Caco-2 (cell line): ENCODE data around the gene SIGMAR1. TPM values are rescaled to one million over a fixed set of nuclear protein-coding genes. Genes with fewer than 3 reads are reported as not detected.

Source experiments
- BruUV-seq: library from RNA; stranded (reverse); fragments of 400-500 nt; replicated peaks from 2 replicates; lab custom pipeline; 2021; lab: Mats Ljungman, UMichigan
- CTCF ChIA-PET: fragments of 300-600 bp; sonication (Branson Sonifier 250); formaldehyde crosslinking; loops from one replicate; lab custom pipeline; 2022; ENCODE audit warnings: antibody characterized with exemption; lab: Charles Lee
- POLR2A ChIA-PET: fragments of 300-600 bp; sonication (Branson Sonifier 250); formaldehyde crosslinking; loops from one replicate; lab custom pipeline; 2022; ENCODE audit warnings: antibody characterized with exemption; lab: Charles Lee
- DNase-seq, 2 experiments: peaks; one replicate each; pipeline versions ENCODE4 v3.0.0 to v3.0.0-alpha.2; 2020 to 2022
- H3K27me3 ChIP-seq: replicated peaks from 2 replicates; pipeline ENCODE4 v1.6.0; 2011; ENCODE audit warnings: low read length; ENCODE audit not compliant: control insufficient read depth, insufficient read depth
- H3K36me3 ChIP-seq: 2 replicates; pipeline ENCODE4 v1.5.1; 2011; ENCODE audit warnings: low read length; ENCODE audit not compliant: control insufficient read depth, insufficient read depth
- H3K4me1 ChIP-seq: fragments of 250-450 bp; sonication (Bioruptor Pico); 2 replicates; pipeline ENCODE4 v1.5.1; 2020; ENCODE audit warnings: mild to moderate bottlenecking
- H3K4me3 ChIP-seq: 2 replicates; pipeline ENCODE4 v1.5.1; 2011; ENCODE audit warnings: low read depth, mild to moderate bottlenecking, control low read depth, low read length
- H3K9me3 ChIP-seq: fragments of 250-450 bp; sonication (Bioruptor Pico); 2 replicates; pipeline ENCODE4 v1.5.1; 2020; ENCODE audit warnings: mild to moderate bottlenecking, moderate library complexity
- H3K27ac Mint-ChIP-seq: one replicate; pipeline ENCODE4 v1.8.0; 2022; ENCODE audit warnings: mixed read lengths; ENCODE audit not compliant: unreplicated experiment
- H3K27me3 Mint-ChIP-seq: one replicate; pipeline ENCODE4 v1.8.0; 2022; ENCODE audit warnings: mixed read lengths; ENCODE audit not compliant: insufficient read depth, unreplicated experiment
- H3K36me3 Mint-ChIP-seq: one replicate; pipeline ENCODE4 v1.8.0; 2022; ENCODE audit warnings: mild to moderate bottlenecking, mixed read lengths; ENCODE audit not compliant: insufficient read depth, unreplicated experiment
- H3K4me1 Mint-ChIP-seq: one replicate; pipeline ENCODE4 v1.8.0; 2022; ENCODE audit warnings: low read depth, mixed read lengths; ENCODE audit not compliant: unreplicated experiment
- H3K4me3 Mint-ChIP-seq: one replicate; pipeline ENCODE4 v1.8.0; 2022; ENCODE audit warnings: mild to moderate bottlenecking, moderate library complexity, mixed read lengths; ENCODE audit not compliant: unreplicated experiment
- H3K9me3 Mint-ChIP-seq: one replicate; pipeline ENCODE4 v1.8.0; 2022; ENCODE audit warnings: mixed read lengths; ENCODE audit not compliant: unreplicated experiment
- intact Hi-C: fragments of 100-400 bp; cut with micrococcal nuclease; formaldehyde crosslinking; loops from one replicate; pipeline ENCODE4 v1.10.0; 2022; ENCODE audit not compliant: unreplicated experiment
- total RNA-seq: library from RNA; stranded (reverse); gene quantifications from 2 replicates; pipeline ENCODE4 v1.2.3, GENCODE V29; 2022
- TF ChIP-seq, protein P1 (sequence below), 2 experiments: fragments of 200-600 bp in 1 of 2; IDR thresholded peaks; 1 replicate in 1 of 2; 2 replicates in 1 of 2; pipeline versions ENCODE4 v1.5.1 to v1.8.0; 2011 to 2022; ENCODE audit warnings: antibody characterized with exemption in 1 of 2, control low read depth in 1 of 2, inconsistent platforms in 1 of 2, low read depth in 1 of 2, low read length in 1 of 2, mild to moderate bottlenecking in 1 of 2, moderate library complexity in 1 of 2; ENCODE audit not compliant: insufficient read depth in 1 of 2, severe bottlenecking in 1 of 2, unreplicated experiment in 1 of 2

SIGMAR1 gene
- total RNA-seq, 1 experiment from 2014 or later = 102 TPM

DNA sequence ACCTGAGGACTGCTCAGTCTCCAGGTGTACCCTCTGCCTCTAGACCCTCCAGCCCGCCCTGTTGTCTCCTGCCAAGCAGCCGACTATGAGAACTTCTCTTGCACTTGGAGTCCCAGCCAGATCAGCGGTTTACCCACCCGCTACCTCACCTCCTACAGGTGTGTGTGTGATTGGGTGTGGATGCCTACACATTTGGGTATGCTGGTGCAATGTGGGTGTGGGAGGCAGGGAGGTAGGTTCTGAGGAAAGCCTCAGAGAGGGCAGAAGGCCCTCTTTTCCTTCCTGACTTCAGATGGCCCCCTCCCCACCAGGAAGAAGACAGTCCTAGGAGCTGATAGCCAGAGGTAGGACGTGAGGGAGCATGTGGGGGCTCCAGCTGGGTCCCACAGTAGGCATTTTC is 19.4 kb upstream of the SIGMAR1 start:
- POLR2A ChIA-PET = no interaction called here

DNA sequence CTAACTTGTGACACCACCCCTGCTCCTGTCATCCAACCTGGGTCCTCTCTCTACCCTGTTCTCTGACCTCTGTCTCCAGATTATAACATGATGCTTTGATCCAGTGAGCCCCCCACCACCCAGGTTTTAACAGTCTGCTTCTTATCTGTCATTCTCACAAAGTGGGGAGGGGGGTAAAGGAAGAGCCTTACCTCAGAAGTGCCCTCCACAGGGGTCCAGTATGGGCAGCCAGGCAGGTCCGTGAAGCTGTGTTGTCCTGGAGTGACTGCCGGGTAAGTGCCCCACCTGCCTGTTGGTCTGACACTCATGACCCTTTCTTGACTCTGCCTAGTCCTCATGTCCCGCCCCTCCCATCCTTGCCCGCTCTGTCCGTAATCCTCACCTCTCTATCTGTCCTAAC is 17.8 kb upstream of the SIGMAR1 start:
- Mint-ChIP-seq H3K36me3 (peaks cover 13% of the 10 kb centered on the region), H3K27ac (no peak overlapping the region), H3K9me3 (no peaks in the 10 kb centered on the region), H3K4me1 (peaks cover 20% of the 10 kb centered on the region), H3K27me3 (no peaks in the 10 kb centered on the region), H3K4me3 (no peak overlapping the region)
- Histone ChIP-seq H3K36me3 (no peaks in the 10 kb centered on the region), H3K9me3 (no peaks in the 10 kb centered on the region), H3K27me3 (no peaks in the 10 kb centered on the region), H3K4me3 (no peak overlapping the region), H3K4me1 (peaks cover 23% of the 10 kb centered on the region)
- DNase-seq = no peak
- BruUV-seq = no TSS peak
- CTCF ChIA-PET = interaction anchor here (1.0 kb wide), 1 partner anchor 9 kb away, joined by 3 read pairs; the partner anchor contains the start of gene GALT
- intact Hi-C loops = loop anchor here (10.0 kb wide), 1 partner anchor 49 kb away; no protein-coding TSS in a partner anchor
- TF ChIP-seq, protein P1, sequence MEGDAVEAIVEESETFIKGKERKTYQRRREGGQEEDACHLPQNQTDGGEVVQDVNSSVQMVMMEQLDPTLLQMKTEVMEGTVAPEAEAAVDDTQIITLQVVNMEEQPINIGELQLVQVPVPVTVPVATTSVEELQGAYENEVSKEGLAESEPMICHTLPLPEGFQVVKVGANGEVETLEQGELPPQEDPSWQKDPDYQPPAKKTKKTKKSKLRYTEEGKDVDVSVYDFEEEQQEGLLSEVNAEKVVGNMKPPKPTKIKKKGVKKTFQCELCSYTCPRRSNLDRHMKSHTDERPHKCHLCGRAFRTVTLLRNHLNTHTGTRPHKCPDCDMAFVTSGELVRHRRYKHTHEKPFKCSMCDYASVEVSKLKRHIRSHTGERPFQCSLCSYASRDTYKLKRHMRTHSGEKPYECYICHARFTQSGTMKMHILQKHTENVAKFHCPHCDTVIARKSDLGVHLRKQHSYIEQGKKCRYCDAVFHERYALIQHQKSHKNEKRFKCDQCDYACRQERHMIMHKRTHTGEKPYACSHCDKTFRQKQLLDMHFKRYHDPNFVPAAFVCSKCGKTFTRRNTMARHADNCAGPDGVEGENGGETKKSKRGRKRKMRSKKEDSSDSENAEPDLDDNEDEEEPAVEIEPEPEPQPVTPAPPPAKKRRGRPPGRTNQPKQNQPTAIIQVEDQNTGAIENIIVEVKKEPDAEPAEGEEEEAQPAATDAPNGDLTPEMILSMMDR (IDR thresholded peaks at IDR 0.05; ENCODE audit: insufficient read depth in 1 of 2, low read depth in 1 of 2, low read length in 1 of 2, severe bottlenecking in 1 of 2, unreplicated experiment in 1 of 2) = no peak
- POLR2A ChIA-PET = no interaction called here

More for the DNA sequence above, 19.4 kb upstream of the SIGMAR1 start:
- Histone ChIP-seq H3K4me3 (no peak overlapping the region), H3K9me3 (no peaks in the 10 kb centered on the region), H3K27me3 (no peaks in the 10 kb centered on the region), H3K4me1 (peaks cover 15% of the 10 kb centered on the region), H3K36me3 (no peaks in the 10 kb centered on the region)
- peaks cover 7% of the 10 kb centered on the region for H3K36me3 Mint-ChIP-seq
- TF ChIP-seq, protein P1 (IDR thresholded peaks at IDR 0.05; ENCODE audit: insufficient read depth in 1 of 2, low read depth in 1 of 2, low read length in 1 of 2, severe bottlenecking in 1 of 2, unreplicated experiment in 1 of 2) = no peak
- H3K9me3 Mint-ChIP-seq = no peaks in the 10 kb centered on the region
- H3K27ac Mint-ChIP-seq = no peak overlapping the region
- no peak overlapping the region for H3K4me3 Mint-ChIP-seq
- no peaks in the 10 kb centered on the region for H3K27me3 Mint-ChIP-seq
- BruUV-seq = no TSS peak
- intact Hi-C loops = loop anchor here (10.0 kb wide), 1 partner anchor 48 kb away; no protein-coding TSS in a partner anchor
- CTCF ChIA-PET = no interaction called here
- peaks cover 14% of the 10 kb centered on the region for H3K4me1 Mint-ChIP-seq
- no peak for DNase-seq

DNA sequence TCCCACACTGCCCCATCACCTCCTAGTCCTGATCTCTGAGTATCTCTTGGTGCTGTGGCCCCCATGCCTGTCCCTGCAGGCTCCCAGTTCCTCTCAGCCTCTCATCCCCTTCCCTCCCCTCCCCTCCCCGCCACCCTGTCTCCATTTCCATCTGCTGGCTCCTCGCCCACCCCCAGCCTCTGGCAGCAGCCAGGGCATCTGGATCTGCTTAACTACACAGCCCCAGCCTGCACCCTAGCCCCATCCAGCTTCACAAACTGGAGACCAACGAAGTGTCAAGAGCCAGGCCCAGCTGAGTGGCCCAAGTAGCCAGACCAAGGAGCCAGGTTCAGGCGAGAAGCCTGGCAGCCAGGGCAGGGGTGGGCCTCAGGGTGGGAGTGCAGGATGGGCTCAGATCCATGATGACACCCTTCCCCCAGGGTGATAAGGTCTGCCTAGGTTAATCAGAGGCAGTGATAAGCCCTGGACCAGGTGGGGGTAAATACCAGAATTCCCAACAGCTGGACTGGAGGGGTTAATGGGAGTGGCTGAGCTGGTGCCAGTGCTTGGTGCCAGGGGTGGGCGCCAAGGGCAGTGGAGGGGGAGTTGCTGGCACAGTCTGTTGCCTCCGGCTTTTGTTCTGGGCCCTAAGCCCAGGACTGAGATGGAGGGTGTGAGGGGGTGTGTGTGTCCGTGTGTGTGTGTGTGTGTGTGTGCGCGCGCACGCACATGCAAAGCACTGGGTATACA is 16.9 kb upstream of the SIGMAR1 start:
- no peak for DNase-seq
- Histone ChIP-seq H3K9me3 (no peaks in the 10 kb centered on the region), H3K4me1 (peaks cover 23% of the 10 kb centered on the region), H3K4me3 (no peak overlapping the region), H3K27me3 (no peaks in the 10 kb centered on the region), H3K36me3 (no peaks in the 10 kb centered on the region)
- ChIA-PET CTCF (interaction anchor here (0.5 kb wide), 1 partner anchor 125 kb away, joined by 3 read pairs; no protein-coding TSS in a partner anchor), POLR2A (no interaction called here)
- H3K27me3 Mint-ChIP-seq = no peaks in the 10 kb centered on the region
- TF ChIP-seq, protein P1 (IDR thresholded peaks at IDR 0.05; ENCODE audit: insufficient read depth in 1 of 2, low read depth in 1 of 2, low read length in 1 of 2, severe bottlenecking in 1 of 2, unreplicated experiment in 1 of 2) = no peak
- intact Hi-C loops = loop anchor here (10.0 kb wide), 1 partner anchor 50 kb away; no protein-coding TSS in a partner anchor
- H3K36me3 Mint-ChIP-seq = peaks cover 18% of the 10 kb centered on the region
- H3K27ac Mint-ChIP-seq = no peak overlapping the region
- BruUV-seq = no TSS peak
- H3K4me1 Mint-ChIP-seq = peaks cover 20% of the 10 kb centered on the region
- no peaks in the 10 kb centered on the region for H3K9me3 Mint-ChIP-seq
- H3K4me3 Mint-ChIP-seq = no peak overlapping the region
